OCI-LY3 (cell line): ENCODE results near the gene ASB13.

Experiments used
- CTCF ChIP-seq: fragments of 200-600, 300-600 bp; sonication (generic); IDR thresholded peaks from 2 replicates; pipeline ENCODE4 v1.5.1; 2014; ENCODE audit warnings: antibody characterized with exemption, low read length, low read depth
- EZH2phosphoT487 ChIP-seq: fragments of 200-600 bp; shearing (Covaris generic); IDR thresholded peaks from 2 replicates; pipeline ENCODE4 v1.6.1; 2018; ENCODE audit warnings: antibody characterized with exemption, mixed run types, low read depth

DNA sequence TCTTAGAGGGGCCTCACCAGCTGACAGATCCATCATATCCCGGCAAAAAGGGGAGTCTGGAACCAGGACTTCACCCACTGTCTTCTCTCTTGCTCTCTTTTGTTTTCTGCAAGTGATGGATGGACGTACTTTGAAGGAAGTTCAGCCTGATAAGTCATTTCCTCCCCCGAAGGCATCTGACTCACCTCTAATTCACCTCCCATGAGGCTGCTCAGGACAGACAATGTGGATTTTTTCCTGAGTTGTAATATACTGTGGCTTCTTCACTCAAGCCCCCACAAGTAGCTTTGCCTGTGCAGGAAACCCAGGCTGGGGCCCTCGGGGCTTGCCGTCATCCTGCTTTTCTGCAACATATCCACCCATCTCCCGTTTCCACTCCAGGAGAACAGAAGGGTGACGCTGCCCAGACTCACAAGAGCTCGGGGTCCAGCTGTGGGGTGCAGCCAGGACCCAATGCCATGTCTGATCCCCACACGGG is 70.4 kb downstream of the ASB13 start:
- TF ChIP-seq CTCF = no peak
- TF ChIP-seq EZH2phosphoT487 = no peak
